Stimulated activated CD4-positive, alpha-beta T cell treated with anti-CD3 and anti-CD28 coated beads, Interleukin-4, amount 100 ng/mL, for 4 hours (primary cell): Measurements from ENCODE around the gene NAE1.
"Not testable (repeated sequence)": the region's sequence is repeated elsewhere in the genome, so short reads cannot be mapped to it uniquely, and the experiment has no call there.

Source experiments
- DNase-seq, 2 experiments: peaks; one replicate each; pipeline ENCODE4 v3.0.0-alpha.2; 2020

Gene NAE1

DNA sequence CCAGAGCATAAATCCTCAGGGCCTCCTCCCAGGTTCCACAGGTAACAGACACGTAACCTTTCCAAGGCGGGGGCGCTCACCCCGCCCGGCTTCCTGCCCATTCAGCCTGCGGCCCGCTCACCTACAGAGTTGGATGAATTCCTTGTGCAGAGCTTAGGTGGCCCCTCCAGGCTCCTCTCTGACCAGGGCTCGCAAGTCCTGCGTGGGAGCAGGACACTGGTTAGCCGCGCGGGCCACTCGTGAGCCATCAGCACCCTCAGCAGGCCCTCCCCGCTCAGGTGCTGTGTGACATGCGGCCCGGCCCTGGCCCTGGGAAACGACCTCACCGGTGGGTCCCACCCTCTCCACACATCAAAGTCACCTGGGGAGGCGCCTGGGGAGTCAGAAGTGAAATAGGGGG is 29.9 kb downstream of the NAE1 start:
- no peak for DNase-seq

- DNase-seq = no peak
Measured at GRCh38 chr16:66798161-66798560, 32.6 kb downstream of the NAE1 start.

- not testable (repeated sequence) for DNase-seq
Measured at GRCh38 chr16:66793984-66794383, 36.8 kb downstream of the NAE1 start.

DNA sequence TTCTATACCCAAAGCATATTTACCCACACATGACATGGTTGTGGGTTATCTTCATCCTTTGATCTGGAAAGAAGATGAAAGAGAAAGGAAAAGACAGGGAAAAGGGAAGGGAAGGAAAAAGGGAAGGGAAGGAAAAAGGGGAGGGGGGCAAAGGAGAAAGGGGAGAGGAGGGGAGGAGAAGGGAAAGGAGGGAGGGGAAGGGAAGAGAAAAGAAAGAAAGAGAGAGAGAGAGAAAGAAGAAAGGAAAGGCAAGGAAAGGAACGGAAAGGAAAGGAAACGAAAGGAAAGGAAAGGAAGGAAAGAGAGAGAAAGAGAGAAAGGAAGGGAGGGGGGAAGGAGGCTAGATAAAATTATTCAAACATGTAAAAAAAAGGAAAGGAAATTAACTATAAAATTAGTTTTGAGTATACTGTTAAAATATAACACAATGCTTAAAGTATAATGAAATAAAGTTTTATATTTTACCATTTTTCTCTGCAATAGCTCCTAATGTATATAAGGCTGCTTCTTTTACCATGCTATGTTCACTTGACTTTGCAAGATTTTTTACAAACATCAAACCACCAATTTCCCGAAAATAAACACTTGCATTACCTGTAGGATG is 40.5 kb downstream of the NAE1 start:
- no peak for DNase-seq

DNA sequence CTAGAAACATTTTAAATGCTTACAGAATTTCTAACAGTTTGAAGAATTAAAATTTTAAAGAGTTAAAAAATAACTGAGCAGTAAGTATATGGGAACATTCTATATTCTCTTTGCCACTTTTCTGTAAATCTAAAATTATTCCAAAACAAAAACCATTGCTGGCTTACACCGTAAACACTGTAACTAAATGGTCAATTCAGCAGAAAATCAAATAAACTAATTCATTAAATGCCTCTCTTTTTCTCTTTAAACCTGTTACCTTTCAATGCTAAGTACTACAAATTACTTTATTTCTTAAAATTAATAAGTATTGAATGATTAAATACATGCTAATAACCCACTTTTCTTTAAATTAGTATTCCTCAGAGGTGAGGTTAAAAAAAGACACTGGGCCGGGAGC is 43.3 kb downstream of the NAE1 start:
- DNase-seq = no peak

DNA sequence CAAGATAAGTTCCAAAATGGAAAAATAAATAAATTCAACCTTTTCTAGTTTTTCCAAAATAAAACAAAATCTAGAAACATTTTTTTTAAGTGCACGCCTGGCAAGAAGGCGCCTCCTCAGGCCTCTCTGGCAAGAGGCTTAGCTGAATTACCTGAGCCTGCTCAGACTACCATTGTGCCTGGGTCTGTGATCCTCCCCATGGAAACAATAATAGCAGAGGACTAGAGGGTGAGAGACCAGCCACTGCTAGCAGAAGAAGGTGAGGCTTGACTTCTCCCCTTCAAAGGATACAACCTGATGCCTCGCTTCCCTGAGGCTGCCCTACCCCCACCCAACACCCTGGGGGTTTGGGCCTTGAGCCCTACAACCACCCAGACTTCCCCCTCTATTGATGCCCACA is 44.2 kb downstream of the NAE1 start:
- no peak for DNase-seq

GRCh38 chr16:66776457-66776856 is 54.3 kb downstream of the NAE1 start:
- no peak for DNase-seq

GRCh38 chr16:66774981-66775380 is 55.8 kb downstream of the NAE1 start:
- no peak for DNase-seq

DNA sequence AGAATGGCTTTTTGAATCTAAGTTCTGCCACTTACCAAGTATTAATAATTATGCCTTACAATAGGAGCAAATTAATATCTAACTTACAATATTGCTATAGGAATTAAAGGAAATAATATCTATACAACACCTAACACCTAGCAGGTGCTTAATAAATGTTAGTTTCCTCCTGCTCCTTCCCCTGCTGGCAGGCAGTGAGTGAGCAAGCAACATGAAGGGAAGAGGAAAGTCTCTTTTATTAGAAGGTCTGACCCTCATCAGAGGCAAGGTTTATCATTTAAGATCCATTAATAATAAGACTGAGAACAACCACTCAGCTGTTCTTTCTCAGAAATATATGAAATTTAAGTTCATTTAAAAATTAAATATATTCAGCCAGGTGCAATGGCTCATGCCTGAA is 72.7 kb downstream of the NAE1 start:
- no peak for DNase-seq

GRCh38 chr16:66754819-66755218 is 76.0 kb downstream of the NAE1 start:
- DNase-seq = no peak

GRCh38 chr16:66754211-66754610 is 76.6 kb downstream of the NAE1 start:
- DNase-seq = no peak

- no peak for DNase-seq
Measured at GRCh38 chr16:66752958-66753357, 77.8 kb downstream of the NAE1 start.
